ENCODE data around the gene BRSK1. TPM values are rescaled to one million over a fixed set of nuclear protein-coding genes. Genes with fewer than 3 reads are reported as not detected.

The BRSK1 gene
- total RNA-seq, 1 experiment from 2014 or later = 0.64 TPM

GRCh38 chr19:55297267-55297666 lies 13.5 kb downstream of the BRSK1 start:
- in situ Hi-C loops (cut with HindIII; ENCODE audit: low pct_unique_long_range_greater_than_20kb, low sequenced_read_pairs) = loop anchor here (10.0 kb wide), 1 partner anchor 48 kb away; no protein-coding TSS in a partner anchor
- no peak for DNase-seq (ENCODE audit: low read depth)

- in situ Hi-C loops (cut with HindIII; ENCODE audit: low pct_unique_long_range_greater_than_20kb, low sequenced_read_pairs) = loop anchor here (10.0 kb wide), 1 partner anchor 45 kb away; no protein-coding TSS in a partner anchor
Measured at GRCh38 chr19:55299991-55300390, 16.2 kb downstream of the BRSK1 start.

GRCh38 chr19:55300886-55301458 lies 17.2 kb downstream of the BRSK1 start:
- DNase-seq (ENCODE audit: low read depth) = no peak
- in situ Hi-C loops (cut with HindIII; ENCODE audit: low pct_unique_long_range_greater_than_20kb, low sequenced_read_pairs) = no loop called here

More at GRCh38 chr19:55299991-55300390, 16.2 kb downstream of the BRSK1 start:
- no peak for DNase-seq (ENCODE audit: low read depth)

- in situ Hi-C loops (cut with HindIII; ENCODE audit: low pct_unique_long_range_greater_than_20kb, low sequenced_read_pairs) = no loop called here
- DNase-seq (ENCODE audit: low read depth) = peak; percentile 74
Measured at GRCh38 chr19:55301459-55302317, 17.9 kb downstream of the BRSK1 start.

GRCh38 chr19:55302318-55302703 lies 18.5 kb downstream of the BRSK1 start:
- in situ Hi-C loops (cut with HindIII; ENCODE audit: low pct_unique_long_range_greater_than_20kb, low sequenced_read_pairs) = no loop called here
- no peak for DNase-seq (ENCODE audit: low read depth)

- in situ Hi-C loops (cut with HindIII; ENCODE audit: low pct_unique_long_range_greater_than_20kb, low sequenced_read_pairs) = no loop called here
- no peak for DNase-seq (ENCODE audit: low read depth)
Measured at GRCh38 chr19:55303477-55303876, 19.7 kb downstream of the BRSK1 start.

GRCh38 chr19:55304279-55304978 lies 20.6 kb downstream of the BRSK1 start:
- DNase-seq (ENCODE audit: low read depth) = no peak
- in situ Hi-C loops (cut with HindIII; ENCODE audit: low pct_unique_long_range_greater_than_20kb, low sequenced_read_pairs) = no loop called here

GRCh38 chr19:55304980-55305379 lies 21.2 kb downstream of the BRSK1 start:
- DNase-seq (ENCODE audit: low read depth) = no peak
- in situ Hi-C loops (cut with HindIII; ENCODE audit: low pct_unique_long_range_greater_than_20kb, low sequenced_read_pairs) = no loop called here

- in situ Hi-C loops (cut with HindIII; ENCODE audit: low pct_unique_long_range_greater_than_20kb, low sequenced_read_pairs) = no loop called here
- DNase-seq (ENCODE audit: low read depth) = peak; percentile 19
Measured at GRCh38 chr19:55305491-55305890, 21.7 kb downstream of the BRSK1 start.

- no peak for DNase-seq (ENCODE audit: low read depth)
- in situ Hi-C loops (cut with HindIII; ENCODE audit: low pct_unique_long_range_greater_than_20kb, low sequenced_read_pairs) = no loop called here
Measured at GRCh38 chr19:55305983-55306562, 22.3 kb downstream of the BRSK1 start.

GRCh38 chr19:55306712-55307111 lies 22.9 kb downstream of the BRSK1 start:
- no peak for DNase-seq (ENCODE audit: low read depth)
- in situ Hi-C loops (cut with HindIII; ENCODE audit: low pct_unique_long_range_greater_than_20kb, low sequenced_read_pairs) = no loop called here

- in situ Hi-C loops (cut with HindIII; ENCODE audit: low pct_unique_long_range_greater_than_20kb, low sequenced_read_pairs) = no loop called here
- DNase-seq (ENCODE audit: low read depth) = no peak
Measured at GRCh38 chr19:55308281-55308680, 24.5 kb downstream of the BRSK1 start.

GRCh38 chr19:55309448-55309847 lies 25.7 kb downstream of the BRSK1 start:
- DNase-seq (ENCODE audit: low read depth) = no peak
- in situ Hi-C loops (cut with HindIII; ENCODE audit: low pct_unique_long_range_greater_than_20kb, low sequenced_read_pairs) = no loop called here

GRCh38 chr19:55310498-55310897 lies 26.7 kb downstream of the BRSK1 start:
- DNase-seq (ENCODE audit: low read depth) = no peak
- in situ Hi-C loops (cut with HindIII; ENCODE audit: low pct_unique_long_range_greater_than_20kb, low sequenced_read_pairs) = no loop called here

GRCh38 chr19:55311397-55311796 lies 27.6 kb downstream of the BRSK1 start:
- in situ Hi-C loops (cut with HindIII; ENCODE audit: low pct_unique_long_range_greater_than_20kb, low sequenced_read_pairs) = no loop called here
- no peak for DNase-seq (ENCODE audit: low read depth)

- DNase-seq (ENCODE audit: low read depth) = no peak
- in situ Hi-C loops (cut with HindIII; ENCODE audit: low pct_unique_long_range_greater_than_20kb, low sequenced_read_pairs) = no loop called here
Measured at GRCh38 chr19:55311797-55312196, 28.0 kb downstream of the BRSK1 start.

- DNase-seq (ENCODE audit: low read depth) = no peak
- in situ Hi-C loops (cut with HindIII; ENCODE audit: low pct_unique_long_range_greater_than_20kb, low sequenced_read_pairs) = no loop called here
Measured at GRCh38 chr19:55312621-55313512, 29.1 kb downstream of the BRSK1 start.

GRCh38 chr19:55314396-55314795 lies 30.6 kb downstream of the BRSK1 start:
- in situ Hi-C loops (cut with HindIII; ENCODE audit: low pct_unique_long_range_greater_than_20kb, low sequenced_read_pairs) = no loop called here
- DNase-seq (ENCODE audit: low read depth) = no peak
